Measurements from ENCODE around the gene NAMPT.

Gene NAMPT

GRCh38 chr7:106199813-106200364 lies 84.9 kb downstream of the NAMPT start:
- Histone ChIP-seq H3K36me3 (ENCODE audit: control insufficient read depth, insufficient read depth, low read length) (no peaks in the 10 kb centered on the region), H3K27me3 (replicated peaks; ENCODE audit: control insufficient read depth, insufficient read depth, low read length) (no peaks in the 10 kb centered on the region), H3K4me3 (replicated peaks; ENCODE audit: low read depth, low read length) (no peak overlapping the region)
- no peak for DNase-seq (ENCODE audit: extremely low read depth, insufficient read length)
- TF ChIP-seq CTCF (IDR thresholded peaks at IDR 0.05; ENCODE audit: insufficient read depth, low read length, poor library complexity, severe bottlenecking) = no peak

GRCh38 chr7:106199024-106199423 lies 85.8 kb downstream of the NAMPT start:
- Histone ChIP-seq H3K27me3 (replicated peaks; ENCODE audit: control insufficient read depth, insufficient read depth, low read length) (no peaks in the 10 kb centered on the region), H3K36me3 (ENCODE audit: control insufficient read depth, insufficient read depth, low read length) (no peaks in the 10 kb centered on the region), H3K4me3 (replicated peaks; ENCODE audit: low read depth, low read length) (no peak overlapping the region)
- no peak for DNase-seq (ENCODE audit: extremely low read depth, insufficient read length)
- TF ChIP-seq CTCF (IDR thresholded peaks at IDR 0.05; ENCODE audit: insufficient read depth, low read length, poor library complexity, severe bottlenecking) = no peak
